Endothelial cell of umbilical vein (primary cell): ENCODE data around the gene EHMT1.

Experiments
- CTCF ChIP-seq, 2 donors: IDR thresholded peaks; 1 replicate in 1 of 2; 2 replicates in 1 of 2; pipeline ENCODE4 v1.5.1; 2011; ENCODE audit warnings: low read length in 2 of 2, mild to moderate bottlenecking in 2 of 2, moderate library complexity in 2 of 2, control low read depth in 1 of 2, inconsistent platforms in 1 of 2, low read depth in 1 of 2; ENCODE audit not compliant: insufficient read depth in 1 of 2; ENCODE audit errors: extremely low read depth in 1 of 2
- EZH2 ChIP-seq: IDR thresholded peaks from 2 replicates; pipeline ENCODE4 v1.6.1; 2012; ENCODE audit warnings: borderline replicate concordance, low read depth, mild to moderate bottlenecking, moderate library complexity, low read length, inconsistent platforms; ENCODE audit not compliant: severe bottlenecking
- POLR2A ChIP-seq: IDR thresholded peaks from 2 replicates; pipeline ENCODE4 v1.6.1; 2012; ENCODE audit warnings: low read depth, mild to moderate bottlenecking, control low read depth, low read length

GRCh38 chr9:137578518-137579258 is 40.1 kb upstream of the EHMT1 start, which contains the start of gene DPH7:
- peak; percentile 97 to 98 for TF ChIP-seq CTCF (IDR thresholded peaks at IDR 0.05; ENCODE audit: extremely low read depth in 1 of 2, insufficient read depth in 1 of 2, low read depth in 1 of 2, low read length in 2 of 2)
- TF ChIP-seq EZH2, result no peak
- TF ChIP-seq POLR2A, result peak; percentile 62
